Panc1 (cell line): ENCODE data around the gene BABAM2. TPM values are rescaled to one million over a fixed set of nuclear protein-coding genes. Genes with fewer than 3 reads are reported as not detected.

Source experiments
- ATAC-seq: fragments of 200-7000 bp; cut with Tn5 transposase; 2 replicates; pipeline ENCODE4 v1.9.1; 2020; ENCODE audit warnings: mild to moderate bottlenecking, moderate library complexity
- BruUV-seq: library from RNA; stranded (reverse); fragments of 400-500 nt; replicated peaks from 2 replicates; lab custom pipeline; 2021; lab: Mats Ljungman, UMichigan
- CTCF ChIA-PET: fragments of 300-600 bp; sonication (Branson Sonifier 250); formaldehyde crosslinking; loops from one replicate; lab custom pipeline; 2022; ENCODE audit warnings: antibody characterized with exemption; lab: Charles Lee
- POLR2A ChIA-PET: fragments of 300-600 bp; sonication (Branson Sonifier 250); formaldehyde crosslinking; loops from one replicate; lab custom pipeline; 2022; ENCODE audit warnings: antibody characterized with exemption; lab: Charles Lee
- DNase-seq: peaks from one replicate; pipeline ENCODE4 v3.0.0-alpha.2; 2010; ENCODE audit warnings: low read depth, low spot score
- H3K27ac ChIP-seq: 2 replicates; pipeline ENCODE4 v1.5.1; 2011; ENCODE audit warnings: mild to moderate bottlenecking, low read length, inconsistent platforms
- H3K27me3 ChIP-seq: fragments of 200-500 bp; sonication (Bioruptor generic); 2 replicates; pipeline ENCODE4 v1.6.0; 2014; ENCODE audit warnings: low read length, inconsistent platforms; ENCODE audit not compliant: control insufficient read depth, insufficient read depth
- H3K36me3 ChIP-seq: fragments of 200-500 bp; sonication (Bioruptor generic); 2 replicates; pipeline ENCODE4 v1.5.1; 2014; ENCODE audit warnings: inconsistent platforms, mild to moderate bottlenecking, low read length, moderate library complexity; ENCODE audit not compliant: control insufficient read depth, insufficient read depth
- H3K4me1 ChIP-seq: 2 replicates; pipeline ENCODE4 v1.5.1; 2011; ENCODE audit warnings: inconsistent platforms, mild to moderate bottlenecking, low read length, moderate library complexity; ENCODE audit not compliant: control insufficient read depth, insufficient read depth
- H3K4me3 ChIP-seq, 2 experiments: 2 replicates each; pipeline ENCODE4 v1.5.1; 2011 to 2012; ENCODE audit warnings: low read depth in 2 of 2, low read length in 2 of 2, mild to moderate bottlenecking in 2 of 2, inconsistent platforms in 1 of 2, moderate library complexity in 1 of 2
- H3K9me3 ChIP-seq: fragments of 200-500 bp; sonication (Bioruptor generic); 2 replicates; pipeline ENCODE4 v1.5.1; 2014; ENCODE audit warnings: low read depth, mild to moderate bottlenecking, inconsistent platforms, low read length, moderate library complexity; ENCODE audit not compliant: control insufficient read depth, insufficient read depth
- POLR2AphosphoS5 ChIP-seq: IDR thresholded peaks from 2 replicates; pipeline ENCODE4 v1.6.1; 2012; ENCODE audit warnings: mild to moderate bottlenecking, low read depth, low read length, moderate library complexity
- SIN3A ChIP-seq: IDR thresholded peaks from 2 replicates; pipeline ENCODE4 v1.6.1; 2012; ENCODE audit warnings: low read depth, mild to moderate bottlenecking, low read length, moderate library complexity, borderline replicate concordance; ENCODE audit not compliant: insufficient read depth
- TCF7L2 ChIP-seq: IDR thresholded peaks from 2 replicates; pipeline ENCODE4 v1.6.1; 2011; ENCODE audit warnings: mild to moderate bottlenecking, low read depth, low read length, inconsistent platforms
- in situ Hi-C: cut with HindIII; loops from 2 replicates; pipeline ENCODE4 v1.10.0; 2016; ENCODE audit warnings: low sequenced_read_pairs, low pct_unique_long_range_greater_than_20kb
- intact Hi-C: fragments of 100-400 bp; cut with micrococcal nuclease; formaldehyde crosslinking; loops from one replicate; pipeline ENCODE4 v1.10.0; 2022; ENCODE audit not compliant: unreplicated experiment
- total RNA-seq: library from RNA; stranded (reverse); gene quantifications from one replicate; pipeline ENCODE4 v1.2.1, GENCODE V29; 2021; ENCODE audit not compliant: unreplicated experiment
- TF ChIP-seq, protein P1 (sequence below), 2 experiments: IDR thresholded peaks; 2 replicates each; pipeline ENCODE4 v1.6.1; 2011 to 2012; ENCODE audit warnings: low read depth in 2 of 2, control low read depth in 1 of 2, low read length in 1 of 2, mild to moderate bottlenecking in 1 of 2, moderate library complexity in 1 of 2; ENCODE audit not compliant: insufficient read depth in 1 of 2
- TF ChIP-seq, protein P2 (sequence below): fragments of 450-650 bp; IDR thresholded peaks from 2 replicates; pipeline ENCODE4 v1.5.1; 2017; ENCODE audit warnings: mild to moderate bottlenecking

BABAM2 gene
- total RNA-seq, 1 experiment from 2014 or later, result 31.2 TPM

DNA sequence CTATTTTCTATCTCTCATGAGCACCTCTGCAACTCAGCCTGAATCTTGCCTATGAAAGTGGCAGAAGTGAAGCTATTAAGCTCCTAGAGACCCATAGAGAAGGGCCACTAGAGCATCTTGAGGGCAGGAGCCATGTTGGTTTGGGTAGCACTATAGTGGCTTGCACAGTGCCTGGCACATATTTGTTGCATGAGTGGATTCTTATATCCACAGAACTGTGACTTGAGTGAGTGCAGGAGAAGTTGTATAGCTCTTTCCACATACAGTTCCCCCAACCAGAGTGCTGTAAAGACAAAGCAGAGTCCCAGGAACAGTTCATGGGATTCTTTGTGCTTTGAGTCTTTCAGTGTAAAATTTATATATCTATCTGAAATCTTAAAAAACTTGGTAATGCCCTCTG, 296.7 kb downstream of the BABAM2 start:
- no TSS peak for BruUV-seq
- POLR2A ChIA-PET, result no interaction called here
- no peaks in the 10 kb centered on the region for H3K36me3 ChIP-seq
- intact Hi-C loops (no loop called here), in situ Hi-C loops (no loop called here)
- H3K4me1 ChIP-seq, result no peaks in the 10 kb centered on the region
- H3K4me3 ChIP-seq, result no peak overlapping the region
- ATAC-seq, result no peak
- no peak for TF ChIP-seq TCF7L2
- TF ChIP-seq, protein P1, sequence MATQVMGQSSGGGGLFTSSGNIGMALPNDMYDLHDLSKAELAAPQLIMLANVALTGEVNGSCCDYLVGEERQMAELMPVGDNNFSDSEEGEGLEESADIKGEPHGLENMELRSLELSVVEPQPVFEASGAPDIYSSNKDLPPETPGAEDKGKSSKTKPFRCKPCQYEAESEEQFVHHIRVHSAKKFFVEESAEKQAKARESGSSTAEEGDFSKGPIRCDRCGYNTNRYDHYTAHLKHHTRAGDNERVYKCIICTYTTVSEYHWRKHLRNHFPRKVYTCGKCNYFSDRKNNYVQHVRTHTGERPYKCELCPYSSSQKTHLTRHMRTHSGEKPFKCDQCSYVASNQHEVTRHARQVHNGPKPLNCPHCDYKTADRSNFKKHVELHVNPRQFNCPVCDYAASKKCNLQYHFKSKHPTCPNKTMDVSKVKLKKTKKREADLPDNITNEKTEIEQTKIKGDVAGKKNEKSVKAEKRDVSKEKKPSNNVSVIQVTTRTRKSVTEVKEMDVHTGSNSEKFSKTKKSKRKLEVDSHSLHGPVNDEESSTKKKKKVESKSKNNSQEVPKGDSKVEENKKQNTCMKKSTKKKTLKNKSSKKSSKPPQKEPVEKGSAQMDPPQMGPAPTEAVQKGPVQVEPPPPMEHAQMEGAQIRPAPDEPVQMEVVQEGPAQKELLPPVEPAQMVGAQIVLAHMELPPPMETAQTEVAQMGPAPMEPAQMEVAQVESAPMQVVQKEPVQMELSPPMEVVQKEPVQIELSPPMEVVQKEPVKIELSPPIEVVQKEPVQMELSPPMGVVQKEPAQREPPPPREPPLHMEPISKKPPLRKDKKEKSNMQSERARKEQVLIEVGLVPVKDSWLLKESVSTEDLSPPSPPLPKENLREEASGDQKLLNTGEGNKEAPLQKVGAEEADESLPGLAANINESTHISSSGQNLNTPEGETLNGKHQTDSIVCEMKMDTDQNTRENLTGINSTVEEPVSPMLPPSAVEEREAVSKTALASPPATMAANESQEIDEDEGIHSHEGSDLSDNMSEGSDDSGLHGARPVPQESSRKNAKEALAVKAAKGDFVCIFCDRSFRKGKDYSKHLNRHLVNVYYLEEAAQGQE (IDR thresholded peaks at IDR 0.05; ENCODE audit: insufficient read depth in 1 of 2, low read depth in 2 of 2, low read length in 1 of 2), result no peak
- no peak for TF ChIP-seq SIN3A
- TF ChIP-seq, protein P2, sequence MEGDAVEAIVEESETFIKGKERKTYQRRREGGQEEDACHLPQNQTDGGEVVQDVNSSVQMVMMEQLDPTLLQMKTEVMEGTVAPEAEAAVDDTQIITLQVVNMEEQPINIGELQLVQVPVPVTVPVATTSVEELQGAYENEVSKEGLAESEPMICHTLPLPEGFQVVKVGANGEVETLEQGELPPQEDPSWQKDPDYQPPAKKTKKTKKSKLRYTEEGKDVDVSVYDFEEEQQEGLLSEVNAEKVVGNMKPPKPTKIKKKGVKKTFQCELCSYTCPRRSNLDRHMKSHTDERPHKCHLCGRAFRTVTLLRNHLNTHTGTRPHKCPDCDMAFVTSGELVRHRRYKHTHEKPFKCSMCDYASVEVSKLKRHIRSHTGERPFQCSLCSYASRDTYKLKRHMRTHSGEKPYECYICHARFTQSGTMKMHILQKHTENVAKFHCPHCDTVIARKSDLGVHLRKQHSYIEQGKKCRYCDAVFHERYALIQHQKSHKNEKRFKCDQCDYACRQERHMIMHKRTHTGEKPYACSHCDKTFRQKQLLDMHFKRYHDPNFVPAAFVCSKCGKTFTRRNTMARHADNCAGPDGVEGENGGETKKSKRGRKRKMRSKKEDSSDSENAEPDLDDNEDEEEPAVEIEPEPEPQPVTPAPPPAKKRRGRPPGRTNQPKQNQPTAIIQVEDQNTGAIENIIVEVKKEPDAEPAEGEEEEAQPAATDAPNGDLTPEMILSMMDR, result no peak
- no peak for TF ChIP-seq POLR2AphosphoS5
- no peak for DNase-seq
- CTCF ChIA-PET, result no interaction called here
- H3K27me3 ChIP-seq, result no peaks in the 10 kb centered on the region
- H3K27ac ChIP-seq, result no peak overlapping the region
- no peaks in the 10 kb centered on the region for H3K9me3 ChIP-seq

DNA sequence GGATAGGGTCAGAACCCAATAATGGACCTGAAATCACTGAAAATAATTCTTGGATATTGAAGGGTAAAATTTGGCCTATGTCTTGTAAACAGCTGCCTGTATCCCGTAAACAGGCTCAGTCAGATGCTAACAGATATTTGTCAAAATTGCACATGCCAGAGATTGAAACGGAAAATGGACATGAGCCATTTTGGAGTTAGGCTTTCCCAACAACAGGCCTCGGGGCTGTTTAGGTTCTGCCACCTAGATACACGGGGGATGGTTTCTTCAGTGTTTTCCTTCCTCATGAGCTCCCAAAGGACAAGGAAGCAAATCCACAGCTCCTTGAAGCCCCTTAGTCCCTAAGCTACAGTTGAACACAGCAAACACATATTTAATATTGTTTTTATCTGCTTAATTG, 297.9 kb downstream of the BABAM2 start:
- intact Hi-C loops (no loop called here), in situ Hi-C loops (no loop called here)
- Histone ChIP-seq H3K4me3 (no peak overlapping the region), H3K4me1 (no peaks in the 10 kb centered on the region), H3K9me3 (no peaks in the 10 kb centered on the region), H3K36me3 (no peaks in the 10 kb centered on the region), H3K27ac (no peak overlapping the region), H3K27me3 (no peaks in the 10 kb centered on the region)
- DNase-seq (no peak), ATAC-seq (no peak)
- no TSS peak for BruUV-seq
- ChIA-PET POLR2A (no interaction called here), CTCF (no interaction called here)
- no peak for TF ChIP-seq POLR2AphosphoS5
- no peak for TF ChIP-seq SIN3A
- TF ChIP-seq, protein P2, result no peak
- TF ChIP-seq, protein P1 (IDR thresholded peaks at IDR 0.05; ENCODE audit: insufficient read depth in 1 of 2, low read depth in 2 of 2, low read length in 1 of 2), result no peak
- no peak for TF ChIP-seq TCF7L2
